ENCODE results near the gene ZDHHC11.

Gene ZDHHC11

DNA sequence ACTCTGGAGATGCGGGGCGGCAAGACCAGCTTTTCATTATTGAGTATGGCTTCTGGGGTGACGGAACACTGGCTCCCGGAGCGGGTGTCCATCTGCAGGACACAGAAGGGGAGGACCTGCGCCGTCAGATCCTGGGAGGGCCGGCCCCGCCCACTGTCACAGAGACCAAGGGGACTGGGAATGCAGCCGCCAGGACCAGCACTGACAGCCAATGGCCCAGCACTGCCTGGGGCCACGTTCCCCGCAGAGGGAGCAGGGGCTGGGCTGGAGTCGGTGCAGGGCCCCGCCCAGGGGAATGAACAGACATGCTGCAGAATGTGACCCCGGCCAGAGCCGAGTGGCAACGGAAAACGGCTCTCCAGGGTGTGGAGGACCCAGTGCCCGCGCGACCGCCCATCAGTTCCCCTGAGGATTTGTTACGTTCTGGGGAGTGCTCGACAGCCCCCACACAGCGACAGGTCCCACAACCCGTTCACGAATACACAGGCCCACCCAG lies at the start of gene ZDHHC11:
TSS of gene ZDHHC11 (minus strand) at position 476 of the 496 bp plus-strand sequence. CDS start at position 92, 384 bp downstream.
- DNase-seq (ENCODE audit: low spot score), result peak; percentile 47

DNA sequence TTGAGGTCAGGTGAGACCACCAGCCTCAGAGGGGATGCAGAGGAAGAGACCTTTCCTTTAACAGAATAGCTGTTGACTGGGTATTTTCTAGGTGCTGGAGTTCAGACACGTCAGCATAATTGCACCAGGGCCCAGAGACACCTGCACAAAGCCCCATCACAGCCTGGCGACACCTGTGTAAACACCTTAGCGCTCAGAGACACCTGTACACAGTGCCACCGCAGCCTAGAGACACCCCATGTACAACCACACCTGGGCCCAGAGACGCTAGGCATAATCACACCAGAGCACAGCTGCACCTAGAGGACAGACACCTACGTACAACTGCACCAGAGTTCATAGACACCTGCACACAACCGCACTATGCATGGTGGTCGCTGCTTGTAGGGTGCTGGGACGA lies 42.9 kb upstream of the ZDHHC11 start:
- peak; percentile 24 for DNase-seq (ENCODE audit: low spot score)

DNA sequence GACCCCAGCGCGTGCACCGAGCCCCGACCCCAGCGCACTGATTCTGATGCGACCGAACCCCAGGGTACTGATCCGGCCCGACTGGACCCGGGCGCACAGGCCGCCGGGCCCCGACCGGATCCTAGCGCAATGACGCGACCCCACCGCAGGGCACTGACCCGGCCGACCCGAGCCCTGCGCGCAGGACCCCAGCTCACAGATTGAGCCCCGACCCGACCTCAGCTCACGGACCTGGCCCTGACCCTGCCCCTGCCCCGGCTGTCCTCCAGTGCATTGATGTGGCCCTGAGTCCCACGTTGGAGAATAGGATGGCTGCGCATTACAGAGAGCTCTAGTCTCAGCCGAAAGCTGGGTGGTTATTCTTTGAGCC lies 42.3 kb upstream of the ZDHHC11 start:
- no peak for DNase-seq (ENCODE audit: low spot score)

DNA sequence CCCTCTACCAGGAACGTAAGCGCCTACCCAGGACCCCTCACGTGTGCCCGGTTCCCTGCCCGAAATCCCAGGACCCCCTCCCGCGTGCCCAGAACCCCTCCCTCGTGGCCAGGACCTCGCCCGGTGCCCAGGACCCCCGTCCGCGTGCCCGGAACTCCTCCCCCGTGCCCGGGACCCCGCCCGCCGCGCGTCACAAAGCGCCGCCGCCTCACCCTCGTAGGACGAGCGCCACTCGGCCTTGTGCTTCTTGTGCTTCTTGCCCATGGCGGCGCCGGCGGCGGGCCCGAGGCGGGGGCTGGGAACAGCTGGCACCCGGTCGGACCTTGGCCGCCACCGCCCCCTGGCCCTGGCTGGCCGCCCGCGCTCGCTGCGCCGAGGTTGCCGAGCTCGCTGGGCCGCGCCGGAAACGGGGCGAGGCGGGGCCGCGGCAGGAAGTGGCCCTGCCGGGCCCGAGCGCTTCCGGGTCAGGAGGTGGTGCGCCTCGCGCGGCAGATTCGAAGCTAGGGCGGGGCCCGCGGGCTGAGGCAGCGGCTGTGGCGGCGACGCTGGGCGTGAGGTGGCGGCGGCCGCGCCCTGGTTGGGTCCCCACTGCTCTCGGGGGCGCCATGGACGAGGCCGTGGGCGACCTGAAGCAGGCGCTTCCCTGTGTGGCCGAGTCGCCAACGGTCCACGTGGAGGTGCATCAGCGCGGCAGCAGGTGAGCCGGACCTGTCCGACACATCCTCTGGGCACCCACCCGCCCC lies 41.8 kb upstream of the ZDHHC11 start, which contains the start of the genes BRD9 and TRIP13:
TSS of gene BRD9 (minus strand) at position 408 of the 743 bp plus-strand sequence. CDS start at position 264, 144 bp downstream.
TSS of gene TRIP13 (plus strand) at position 491 of the 743 bp plus-strand sequence. CDS start at position 606, 115 bp downstream.
- DNase-seq (ENCODE audit: low spot score), result peak; percentile 93

DNA sequence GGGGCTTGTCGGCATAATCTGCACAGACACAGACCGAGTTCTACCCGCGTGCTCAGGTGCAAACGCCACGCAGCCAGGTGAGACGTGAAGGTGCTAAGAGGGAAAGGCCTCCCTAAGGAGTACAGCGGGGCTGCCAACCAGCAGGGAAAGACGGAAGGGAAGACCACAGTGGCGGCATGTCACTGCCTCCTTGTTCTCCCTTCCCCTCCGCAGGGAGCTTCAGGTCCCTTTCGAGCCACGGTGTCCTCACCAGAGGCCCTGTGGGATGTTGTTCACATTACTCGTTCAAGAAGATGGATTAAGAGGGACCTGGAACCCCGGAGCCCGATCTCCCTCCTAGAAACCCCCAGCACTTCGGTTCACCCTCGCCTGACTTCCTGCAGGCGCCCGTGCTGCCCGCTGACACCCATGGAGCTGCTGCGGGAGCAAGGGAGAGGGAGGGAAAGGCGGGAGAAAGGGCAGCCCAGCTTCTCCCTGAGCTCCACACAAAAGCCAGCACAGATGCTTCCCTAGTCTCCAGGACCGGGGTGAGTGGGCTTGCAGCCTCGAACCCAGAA lies 41.1 kb upstream of the ZDHHC11 start:
- no peak for DNase-seq (ENCODE audit: low spot score)

GRCh38 chr5:891117-891836 lies 40.5 kb upstream of the ZDHHC11 start:
- no peak for DNase-seq (ENCODE audit: low spot score)

- no peak for DNase-seq (ENCODE audit: low spot score)
Measured at GRCh38 chr5:889075-889710, 38.4 kb upstream of the ZDHHC11 start.

DNA sequence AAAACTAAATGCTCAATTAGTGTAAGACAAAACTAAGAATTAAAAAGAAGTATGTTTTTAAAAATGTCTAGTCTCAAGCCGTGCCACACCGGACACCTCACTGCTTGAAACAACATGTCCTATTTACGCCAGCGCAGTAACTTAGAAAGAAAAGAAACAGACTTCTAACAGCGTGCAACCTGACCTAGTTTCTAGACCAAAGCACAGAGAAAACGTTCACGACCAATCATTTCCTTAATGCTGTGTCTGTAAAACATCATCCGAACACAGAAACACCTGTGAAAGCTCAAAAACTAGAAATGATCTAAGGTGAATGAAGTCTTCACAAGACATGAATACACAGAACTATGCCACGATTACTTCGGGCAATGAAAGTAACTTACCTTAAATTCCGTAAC lies 37.9 kb upstream of the ZDHHC11 start:
- no peak for DNase-seq (ENCODE audit: low spot score)

- DNase-seq (ENCODE audit: low spot score), result no peak
Measured at GRCh38 chr5:887947-888637, 37.3 kb upstream of the ZDHHC11 start.

GRCh38 chr5:886716-887325 lies 36.0 kb upstream of the ZDHHC11 start:
- DNase-seq (ENCODE audit: low spot score), result no peak

- DNase-seq (ENCODE audit: low spot score), result no peak
Measured at GRCh38 chr5:886036-886435, 35.2 kb upstream of the ZDHHC11 start.

- DNase-seq (ENCODE audit: low spot score), result no peak
Measured at GRCh38 chr5:885529-885928, 34.7 kb upstream of the ZDHHC11 start.

GRCh38 chr5:885127-885442 lies 34.3 kb upstream of the ZDHHC11 start:
- DNase-seq (ENCODE audit: low spot score), result no peak

DNA sequence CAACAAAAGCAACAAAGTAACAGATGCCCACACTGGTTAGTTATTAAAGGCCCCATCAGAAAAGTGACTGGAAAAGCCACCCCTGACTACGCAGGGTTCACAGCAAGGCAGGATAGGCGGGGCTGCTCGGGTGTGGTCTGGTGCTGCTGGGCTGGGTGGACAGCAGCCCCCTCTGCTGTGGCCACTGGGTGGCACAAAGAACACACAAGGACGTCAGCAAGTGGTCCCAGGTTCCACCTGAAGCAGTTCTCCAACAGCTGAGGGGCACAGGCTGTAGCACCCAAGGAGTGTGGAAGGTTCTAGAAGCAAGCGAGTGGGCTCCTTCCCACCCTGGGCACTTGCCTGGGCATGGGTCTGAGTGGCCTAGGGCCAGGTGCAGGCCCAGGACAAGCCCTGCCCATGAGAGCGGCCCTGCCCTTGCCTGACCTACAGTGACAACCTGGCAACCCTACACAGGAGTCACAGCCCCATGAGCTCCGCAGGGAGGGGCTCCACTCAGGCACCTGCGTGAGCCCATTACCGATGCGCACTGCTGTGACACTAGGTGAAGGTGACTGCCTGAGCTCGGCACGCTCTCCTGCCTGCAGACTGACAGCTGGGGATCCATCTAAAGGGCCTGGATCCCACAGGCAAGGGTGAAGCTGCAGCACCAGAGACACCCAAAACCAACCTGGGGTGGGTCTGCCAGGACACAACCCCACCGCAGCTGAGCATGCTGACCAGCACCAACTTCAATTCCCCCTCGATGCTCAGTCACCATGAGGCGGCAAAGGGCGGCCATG lies 33.8 kb upstream of the ZDHHC11 start:
- DNase-seq (ENCODE audit: low spot score), result no peak

- DNase-seq (ENCODE audit: low spot score), result no peak
Measured at GRCh38 chr5:883475-884181, 32.8 kb upstream of the ZDHHC11 start.

DNA sequence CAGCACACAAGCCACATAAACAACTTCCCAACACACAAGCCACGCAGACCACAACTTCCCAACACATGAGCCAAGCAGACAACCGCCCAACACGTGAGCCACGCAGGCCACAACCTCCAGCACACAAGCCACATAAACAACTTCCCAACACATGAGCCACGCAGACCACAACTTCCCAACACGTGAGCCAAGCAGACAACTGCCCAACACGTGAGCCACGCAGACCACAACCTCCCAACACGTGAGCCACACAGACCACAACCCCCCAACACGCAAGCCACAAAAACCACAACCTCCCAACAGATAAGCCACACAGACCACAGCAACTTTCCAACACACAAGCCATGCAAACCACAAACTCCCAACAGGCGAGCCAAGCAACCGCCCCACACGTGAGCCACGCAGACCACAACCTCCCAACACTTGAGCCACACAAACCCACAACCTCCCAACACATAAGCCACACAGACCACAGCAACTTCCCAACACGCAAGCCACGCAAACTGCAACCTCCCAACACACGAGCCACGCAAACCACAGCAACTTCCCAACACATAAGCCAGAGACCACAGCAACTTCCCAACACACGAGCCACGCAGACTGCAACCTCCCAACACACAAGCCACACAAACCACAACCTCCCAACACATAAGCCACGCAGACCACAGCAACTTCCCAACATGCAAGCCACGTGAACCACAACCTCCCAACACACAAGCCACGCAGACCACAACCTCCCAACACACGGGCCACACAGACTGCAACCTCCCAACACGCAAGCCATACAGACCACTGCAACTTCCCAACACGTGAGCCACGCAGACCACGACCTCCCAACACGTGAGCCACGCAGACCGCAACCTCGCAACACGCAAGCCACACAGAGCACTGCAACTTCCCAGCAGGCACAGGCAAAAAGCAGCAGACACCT lies 31.7 kb upstream of the ZDHHC11 start:
- DNase-seq (ENCODE audit: low spot score), result no peak

DNA sequence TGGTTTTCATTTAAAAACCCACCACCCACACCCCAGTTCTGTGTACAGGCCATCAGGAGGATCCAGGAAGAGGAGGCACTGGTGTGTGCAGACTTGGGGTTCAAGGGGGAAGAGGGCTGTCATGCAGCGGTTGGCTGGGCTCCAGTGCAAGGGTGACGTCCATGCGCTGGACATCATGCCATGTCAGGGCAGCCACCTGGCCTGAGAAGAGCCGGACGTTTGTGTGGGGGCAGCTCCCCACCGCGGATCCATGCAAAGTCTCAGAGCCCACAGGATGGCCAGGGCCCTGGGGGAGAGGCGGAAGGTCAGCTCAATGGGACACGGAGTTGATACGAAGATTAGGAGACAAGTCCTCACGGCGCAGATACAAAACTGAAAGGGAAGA lies 30.8 kb upstream of the ZDHHC11 start:
- no peak for DNase-seq (ENCODE audit: low spot score)

GRCh38 chr5:880816-881550 lies 30.2 kb upstream of the ZDHHC11 start:
- no peak for DNase-seq (ENCODE audit: low spot score)
